Stimulated activated CD4-positive, alpha-beta T cell treated with anti-CD3 and anti-CD28 coated beads, Interleukin-15, amount 100 ng/mL, for 24 hours (primary cell): Measurements from ENCODE around the gene USP5.

ENCODE experiments used
- DNase-seq: peaks from one replicate; pipeline ENCODE4 v3.0.0-alpha.2; 2020

USP5 gene

GRCh38 chr12:6826734-6827436, 25.1 kb upstream of the USP5 start:
- DNase-seq, result no peak

GRCh38 chr12:6827437-6827911, 24.5 kb upstream of the USP5 start:
- DNase-seq, result peak; percentile 80

- DNase-seq, result peak; percentile 48
Measured at GRCh38 chr12:6827982-6828780, 23.8 kb upstream of the USP5 start, which contains the start of gene P3H3. TSS of gene P3H3 (plus strand) at chr12:6828407. CDS start at chr12:6828441, 34 bp downstream.

GRCh38 chr12:6828781-6829535, 23.0 kb upstream of the USP5 start:
- DNase-seq, result peak; percentile 57

- DNase-seq, result no peak
Measured at GRCh38 chr12:6829536-6830220, 22.3 kb upstream of the USP5 start.

GRCh38 chr12:6830286-6830890, 21.6 kb upstream of the USP5 start:
- no peak for DNase-seq

GRCh38 chr12:6830999-6831398, 21.0 kb upstream of the USP5 start:
- no peak for DNase-seq

- no peak for DNase-seq
Measured at GRCh38 chr12:6831450-6831995, 20.4 kb upstream of the USP5 start.

GRCh38 chr12:6832125-6832524, 19.8 kb upstream of the USP5 start:
- no peak for DNase-seq

GRCh38 chr12:6833189-6833890, 18.6 kb upstream of the USP5 start:
- DNase-seq, result no peak

- DNase-seq, result no peak
Measured at GRCh38 chr12:6834254-6834653, 17.7 kb upstream of the USP5 start.

- no peak for DNase-seq
Measured at GRCh38 chr12:6834873-6835272, 17.1 kb upstream of the USP5 start.

- DNase-seq, result no peak
Measured at GRCh38 chr12:6836851-6837250, 15.1 kb upstream of the USP5 start.

- DNase-seq, result no peak
Measured at GRCh38 chr12:6837370-6838060, 14.4 kb upstream of the USP5 start.

- no peak for DNase-seq
Measured at GRCh38 chr12:6838854-6839253, 13.1 kb upstream of the USP5 start.

- no peak for DNase-seq
Measured at GRCh38 chr12:6839482-6840201, 12.3 kb upstream of the USP5 start.

- DNase-seq, result no peak
Measured at GRCh38 chr12:6840330-6840729, 11.6 kb upstream of the USP5 start.

- DNase-seq, result no peak
Measured at GRCh38 chr12:6840761-6841515, 11.0 kb upstream of the USP5 start, which contains the start of gene GNB3. TSS of gene GNB3 (plus strand) at chr12:6840925. CDS start at chr12:6841288, 363 bp downstream.

GRCh38 chr12:6842075-6842474, 9.9 kb upstream of the USP5 start:
- no peak for DNase-seq
